Endothelial cell (in vitro differentiated cells): ENCODE results near the gene SLC35A3. TPM values are rescaled to one million over a fixed set of nuclear protein-coding genes. Genes with fewer than 3 reads are reported as not detected.

ENCODE experiments used
- DNase-seq: peaks from one replicate; pipeline ENCODE4 v3.0.0; 2021; ENCODE audit warnings: low spot score
- H3K27ac Mint-ChIP-seq: one replicate; pipeline ENCODE4 v1.8.0; 2021; ENCODE audit warnings: mixed read lengths, inconsistent platforms; ENCODE audit not compliant: unreplicated experiment
- H3K27me3 Mint-ChIP-seq: one replicate; pipeline ENCODE4 v1.8.0; 2021; ENCODE audit warnings: mild to moderate bottlenecking, moderate library complexity, mixed read lengths, inconsistent platforms; ENCODE audit not compliant: unreplicated experiment
- H3K36me3 Mint-ChIP-seq: one replicate; pipeline ENCODE4 v1.8.0; 2021; ENCODE audit warnings: mild to moderate bottlenecking, low read depth, mixed read lengths, inconsistent platforms; ENCODE audit not compliant: unreplicated experiment
- H3K4me1 Mint-ChIP-seq: one replicate; pipeline ENCODE4 v1.8.0; 2021; ENCODE audit warnings: mild to moderate bottlenecking, mixed read lengths, inconsistent platforms; ENCODE audit not compliant: unreplicated experiment
- H3K4me3 Mint-ChIP-seq: one replicate; pipeline ENCODE4 v1.8.0; 2021; ENCODE audit warnings: mild to moderate bottlenecking, mixed read lengths, inconsistent platforms; ENCODE audit not compliant: unreplicated experiment
- H3K9me3 Mint-ChIP-seq: one replicate; pipeline ENCODE4 v1.8.0; 2021; ENCODE audit warnings: mixed read lengths, inconsistent platforms; ENCODE audit not compliant: unreplicated experiment
- total RNA-seq: library from RNA; stranded (reverse); fragmentation: NEBNext Ultra II Directional; extraction: Animal tissue kit (Norgen Biotek cat#: 25700); gene quantifications from one replicate; pipeline ENCODE4 v1.2.1, GENCODE V29; 2021; ENCODE audit not compliant: unreplicated experiment
- TF ChIP-seq, protein P1 (sequence below): fragments of 200-600 bp; sonication (generic); IDR thresholded peaks from one replicate; pipeline ENCODE4 v1.5.0; 2021; ENCODE audit warnings: antibody characterized with exemption; ENCODE audit not compliant: unreplicated experiment

Gene SLC35A3
- total RNA-seq, 1 donor from 2014 or later, result 19.0 TPM

DNA sequence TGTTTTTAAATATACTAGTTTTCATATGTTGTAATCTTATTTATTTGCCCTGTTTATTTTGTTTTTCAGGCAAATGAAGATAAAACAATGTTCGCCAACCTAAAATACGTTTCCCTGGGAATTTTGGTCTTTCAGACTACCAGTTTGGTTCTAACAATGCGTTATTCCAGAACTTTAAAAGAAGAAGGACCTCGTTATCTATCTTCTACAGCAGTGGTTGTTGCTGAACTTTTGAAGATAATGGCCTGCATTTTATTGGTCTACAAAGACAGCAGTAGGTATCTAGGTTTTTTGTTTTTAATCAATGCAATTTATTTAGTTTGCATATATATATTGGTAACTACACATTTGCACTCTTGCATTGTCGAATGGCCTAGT is 23.7 kb downstream of the SLC35A3 start:
- no peak overlapping the region for H3K27ac Mint-ChIP-seq
- H3K36me3 Mint-ChIP-seq, result peaks cover 43% of the 10 kb centered on the region
- H3K4me1 Mint-ChIP-seq, result no peaks in the 10 kb centered on the region
- TF ChIP-seq, protein P1, sequence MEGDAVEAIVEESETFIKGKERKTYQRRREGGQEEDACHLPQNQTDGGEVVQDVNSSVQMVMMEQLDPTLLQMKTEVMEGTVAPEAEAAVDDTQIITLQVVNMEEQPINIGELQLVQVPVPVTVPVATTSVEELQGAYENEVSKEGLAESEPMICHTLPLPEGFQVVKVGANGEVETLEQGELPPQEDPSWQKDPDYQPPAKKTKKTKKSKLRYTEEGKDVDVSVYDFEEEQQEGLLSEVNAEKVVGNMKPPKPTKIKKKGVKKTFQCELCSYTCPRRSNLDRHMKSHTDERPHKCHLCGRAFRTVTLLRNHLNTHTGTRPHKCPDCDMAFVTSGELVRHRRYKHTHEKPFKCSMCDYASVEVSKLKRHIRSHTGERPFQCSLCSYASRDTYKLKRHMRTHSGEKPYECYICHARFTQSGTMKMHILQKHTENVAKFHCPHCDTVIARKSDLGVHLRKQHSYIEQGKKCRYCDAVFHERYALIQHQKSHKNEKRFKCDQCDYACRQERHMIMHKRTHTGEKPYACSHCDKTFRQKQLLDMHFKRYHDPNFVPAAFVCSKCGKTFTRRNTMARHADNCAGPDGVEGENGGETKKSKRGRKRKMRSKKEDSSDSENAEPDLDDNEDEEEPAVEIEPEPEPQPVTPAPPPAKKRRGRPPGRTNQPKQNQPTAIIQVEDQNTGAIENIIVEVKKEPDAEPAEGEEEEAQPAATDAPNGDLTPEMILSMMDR, result no peak
- H3K27me3 Mint-ChIP-seq, result no peaks in the 10 kb centered on the region
- peaks cover 7% of the 10 kb centered on the region for H3K9me3 Mint-ChIP-seq
- no peak for DNase-seq
- H3K4me3 Mint-ChIP-seq, result no peak overlapping the region

DNA sequence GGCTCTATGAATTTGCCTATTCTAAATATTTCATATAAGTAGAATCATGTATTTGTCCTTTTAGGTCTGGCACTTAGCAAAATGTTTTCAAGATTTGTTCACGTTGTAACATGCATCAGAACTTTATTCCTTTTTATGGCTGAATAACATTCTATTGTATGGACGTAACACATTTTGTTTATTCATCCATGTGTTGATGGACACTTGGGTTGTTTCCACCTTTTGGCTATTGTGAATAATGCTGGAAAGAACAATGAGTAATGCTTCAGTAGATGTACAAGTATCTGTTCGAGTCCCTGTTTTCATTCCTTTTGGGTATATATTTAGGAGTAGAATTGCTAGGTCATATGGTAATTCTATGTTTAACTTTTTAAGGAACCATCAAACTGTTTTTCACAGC is 24.7 kb downstream of the SLC35A3 start:
- Mint-ChIP-seq H3K9me3 (peaks cover 7% of the 10 kb centered on the region), H3K27me3 (no peaks in the 10 kb centered on the region), H3K36me3 (peaks cover 43% of the 10 kb centered on the region), H3K4me1 (no peaks in the 10 kb centered on the region), H3K27ac (no peak overlapping the region), H3K4me3 (no peak overlapping the region)
- TF ChIP-seq, protein P1, result no peak
- no peak for DNase-seq

DNA sequence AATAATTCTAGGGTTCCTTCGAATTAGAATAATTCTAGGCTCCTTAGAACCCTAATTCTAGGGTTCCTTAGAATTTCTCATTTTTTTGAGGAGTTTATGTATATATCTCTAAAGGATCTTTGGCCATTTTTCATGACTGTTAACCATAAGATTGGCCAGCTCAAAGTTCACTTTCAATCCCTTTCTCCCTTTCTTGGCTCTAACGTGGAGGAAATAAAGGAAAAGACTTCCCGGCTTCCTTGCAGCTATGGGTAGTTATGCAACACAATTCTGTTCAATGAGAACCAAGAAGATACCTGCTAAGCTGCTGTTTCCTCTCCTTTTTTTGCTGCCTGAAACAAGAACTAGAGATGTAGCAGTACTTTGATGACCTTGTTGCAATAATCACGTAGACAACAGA is 27.2 kb downstream of the SLC35A3 start:
- no peak for DNase-seq
- H3K9me3 Mint-ChIP-seq, result peaks cover 6% of the 10 kb centered on the region
- H3K27ac Mint-ChIP-seq, result no peak overlapping the region
- no peaks in the 10 kb centered on the region for H3K4me1 Mint-ChIP-seq
- TF ChIP-seq, protein P1, result no peak
- H3K4me3 Mint-ChIP-seq, result no peak overlapping the region
- no peaks in the 10 kb centered on the region for H3K27me3 Mint-ChIP-seq
- H3K36me3 Mint-ChIP-seq, result peaks cover 26% of the 10 kb centered on the region

DNA sequence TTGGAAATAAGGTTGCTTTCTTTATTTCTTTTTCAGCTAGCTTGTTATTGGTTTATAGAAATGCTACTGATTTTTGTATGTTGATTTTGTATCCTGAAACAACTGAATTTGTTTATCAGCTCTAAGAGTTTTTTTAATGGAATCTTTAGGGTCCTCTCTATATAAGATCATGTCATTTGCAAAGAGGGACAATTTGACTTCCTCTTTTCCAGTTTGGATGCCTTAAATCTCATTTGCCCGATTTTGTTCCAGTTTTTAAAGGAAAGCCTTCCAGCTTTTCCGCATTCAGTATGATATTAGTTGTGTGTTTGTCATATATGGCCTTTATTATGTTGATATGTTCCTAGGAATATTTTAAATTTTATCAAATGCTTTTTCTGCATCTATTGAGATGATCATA is 31.7 kb downstream of the SLC35A3 start:
- DNase-seq, result no peak
- Mint-ChIP-seq H3K27ac (no peak overlapping the region), H3K36me3 (peaks cover 13% of the 10 kb centered on the region), H3K4me1 (peaks cover 13% of the 10 kb centered on the region), H3K4me3 (no peak overlapping the region), H3K9me3 (no peaks in the 10 kb centered on the region), H3K27me3 (peaks cover 2% of the 10 kb centered on the region)
- TF ChIP-seq, protein P1, result no peak

DNA sequence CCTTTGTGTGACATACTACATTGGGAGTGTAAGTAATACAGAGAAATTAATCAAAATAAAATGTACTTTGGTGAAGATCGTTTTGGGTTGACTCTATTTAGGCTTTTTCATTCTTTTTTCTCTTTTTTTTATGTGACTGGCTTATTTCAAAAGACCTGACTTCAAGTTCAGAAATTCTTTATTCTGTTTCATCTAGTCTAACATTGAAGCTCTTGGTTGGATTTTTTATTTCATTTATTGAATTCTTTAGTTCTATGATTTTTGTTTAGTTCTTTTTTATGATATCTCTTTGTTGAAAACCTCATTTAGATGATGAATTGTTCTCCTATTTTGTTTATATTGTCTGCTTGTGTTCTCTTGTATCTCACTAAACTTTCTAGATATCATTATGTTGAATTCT is 35.6 kb downstream of the SLC35A3 start:
- Mint-ChIP-seq H3K4me1 (peaks cover 13% of the 10 kb centered on the region), H3K4me3 (peak overlapping the region; percentile 4), H3K36me3 (peaks cover 13% of the 10 kb centered on the region), H3K27ac (peak overlapping the region; percentile 68), H3K9me3 (no peaks in the 10 kb centered on the region), H3K27me3 (peaks cover 5% of the 10 kb centered on the region)
- no peak for DNase-seq
- TF ChIP-seq, protein P1, result no peak
